Osteocyte (in vitro differentiated cells): ENCODE measurements around the gene ITGB5. TPM values are rescaled to one million over a fixed set of nuclear protein-coding genes. Genes with fewer than 3 reads are reported as not detected.

Experiments used
- DNase-seq: peaks from one replicate; pipeline ENCODE4 v3.0.0; 2021; ENCODE audit warnings: mixed read lengths; ENCODE audit not compliant: unreplicated experiment; ENCODE audit errors: extremely low spot score
- H3K27ac Mint-ChIP-seq: one replicate; pipeline ENCODE4 v1.8.0; 2021; ENCODE audit warnings: mild to moderate bottlenecking, mixed read lengths; ENCODE audit not compliant: unreplicated experiment
- H3K27me3 Mint-ChIP-seq: one replicate; pipeline ENCODE4 v1.8.0; 2021; ENCODE audit warnings: mixed read lengths; ENCODE audit not compliant: unreplicated experiment
- H3K36me3 Mint-ChIP-seq: one replicate; pipeline ENCODE4 v1.8.0; 2021; ENCODE audit warnings: mixed read lengths; ENCODE audit not compliant: unreplicated experiment
- H3K4me1 Mint-ChIP-seq: one replicate; pipeline ENCODE4 v1.8.0; 2021; ENCODE audit warnings: mixed read lengths; ENCODE audit not compliant: unreplicated experiment
- H3K4me3 Mint-ChIP-seq: one replicate; pipeline ENCODE4 v1.8.0; 2021; ENCODE audit warnings: mild to moderate bottlenecking, moderate library complexity, mixed read lengths; ENCODE audit not compliant: unreplicated experiment
- H3K9me3 Mint-ChIP-seq: one replicate; pipeline ENCODE4 v1.8.0; 2021; ENCODE audit warnings: mixed read lengths; ENCODE audit not compliant: unreplicated experiment
- total RNA-seq: library from RNA; stranded (reverse); gene quantifications from 2 replicates; pipeline ENCODE4 v1.2.1, GENCODE V29; 2021
- TF ChIP-seq, protein P1 (sequence below): fragments of 200-600 bp; sonication (generic); IDR thresholded peaks from 2 replicates; pipeline ENCODE4 v1.5.0; 2021; ENCODE audit warnings: antibody characterized with exemption, mild to moderate bottlenecking, moderate library complexity

The ITGB5 gene
- total RNA-seq, 1 donor from 2014 or later = 419 TPM

DNA sequence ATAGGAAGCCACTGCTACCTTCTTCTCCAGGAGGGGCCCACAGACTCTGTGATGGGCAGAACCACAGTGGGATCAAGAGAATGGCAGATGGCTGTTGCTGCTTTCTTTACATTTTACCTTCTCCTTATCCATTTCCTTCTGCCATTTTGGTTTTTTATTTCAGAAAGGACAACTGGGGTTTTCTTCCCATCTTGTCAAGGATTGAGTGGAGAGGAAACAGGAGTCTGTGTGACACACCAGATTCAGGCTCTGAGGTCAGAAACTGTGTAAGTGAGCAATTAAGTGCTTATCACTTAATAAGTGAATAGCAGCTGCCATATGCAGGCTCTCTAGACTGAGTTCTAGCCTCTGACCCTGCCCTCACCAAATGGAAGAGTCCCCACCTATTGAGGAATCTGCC lies 47.3 kb downstream of the ITGB5 start:
- Mint-ChIP-seq H3K27me3 (no peaks in the 10 kb centered on the region), H3K27ac (peak overlapping the region; percentile 39), H3K4me1 (peaks cover 65% of the 10 kb centered on the region), H3K36me3 (peaks cover 61% of the 10 kb centered on the region), H3K9me3 (no peaks in the 10 kb centered on the region), H3K4me3 (no peak overlapping the region)
- TF ChIP-seq, protein P1, sequence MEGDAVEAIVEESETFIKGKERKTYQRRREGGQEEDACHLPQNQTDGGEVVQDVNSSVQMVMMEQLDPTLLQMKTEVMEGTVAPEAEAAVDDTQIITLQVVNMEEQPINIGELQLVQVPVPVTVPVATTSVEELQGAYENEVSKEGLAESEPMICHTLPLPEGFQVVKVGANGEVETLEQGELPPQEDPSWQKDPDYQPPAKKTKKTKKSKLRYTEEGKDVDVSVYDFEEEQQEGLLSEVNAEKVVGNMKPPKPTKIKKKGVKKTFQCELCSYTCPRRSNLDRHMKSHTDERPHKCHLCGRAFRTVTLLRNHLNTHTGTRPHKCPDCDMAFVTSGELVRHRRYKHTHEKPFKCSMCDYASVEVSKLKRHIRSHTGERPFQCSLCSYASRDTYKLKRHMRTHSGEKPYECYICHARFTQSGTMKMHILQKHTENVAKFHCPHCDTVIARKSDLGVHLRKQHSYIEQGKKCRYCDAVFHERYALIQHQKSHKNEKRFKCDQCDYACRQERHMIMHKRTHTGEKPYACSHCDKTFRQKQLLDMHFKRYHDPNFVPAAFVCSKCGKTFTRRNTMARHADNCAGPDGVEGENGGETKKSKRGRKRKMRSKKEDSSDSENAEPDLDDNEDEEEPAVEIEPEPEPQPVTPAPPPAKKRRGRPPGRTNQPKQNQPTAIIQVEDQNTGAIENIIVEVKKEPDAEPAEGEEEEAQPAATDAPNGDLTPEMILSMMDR = no peak
- no peak for DNase-seq

DNA sequence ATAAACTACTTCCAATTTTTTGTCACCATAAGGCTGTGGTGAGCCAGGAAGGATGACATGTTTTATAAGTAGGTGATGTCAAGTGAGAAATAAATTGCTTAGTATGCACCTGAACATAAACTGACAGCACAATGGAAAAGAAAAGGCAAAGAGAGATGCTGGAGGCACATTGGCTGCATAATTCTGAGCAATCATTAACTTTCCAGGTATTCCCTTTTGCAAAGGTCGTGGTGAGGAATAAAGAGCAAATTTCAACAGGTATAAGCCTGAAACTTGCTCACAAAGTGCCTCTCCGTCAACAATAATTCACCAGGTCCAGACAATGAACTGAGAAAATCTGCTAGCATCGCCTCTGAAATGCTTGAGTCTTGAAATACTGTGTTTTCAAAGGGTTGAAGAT lies 48.2 kb downstream of the ITGB5 start:
- no peaks in the 10 kb centered on the region for H3K9me3 Mint-ChIP-seq
- peaks cover 66% of the 10 kb centered on the region for H3K4me1 Mint-ChIP-seq
- no peak overlapping the region for H3K27ac Mint-ChIP-seq
- H3K4me3 Mint-ChIP-seq = no peak overlapping the region
- DNase-seq = no peak
- TF ChIP-seq, protein P1 = no peak
- no peaks in the 10 kb centered on the region for H3K27me3 Mint-ChIP-seq
- H3K36me3 Mint-ChIP-seq = peaks cover 61% of the 10 kb centered on the region

DNA sequence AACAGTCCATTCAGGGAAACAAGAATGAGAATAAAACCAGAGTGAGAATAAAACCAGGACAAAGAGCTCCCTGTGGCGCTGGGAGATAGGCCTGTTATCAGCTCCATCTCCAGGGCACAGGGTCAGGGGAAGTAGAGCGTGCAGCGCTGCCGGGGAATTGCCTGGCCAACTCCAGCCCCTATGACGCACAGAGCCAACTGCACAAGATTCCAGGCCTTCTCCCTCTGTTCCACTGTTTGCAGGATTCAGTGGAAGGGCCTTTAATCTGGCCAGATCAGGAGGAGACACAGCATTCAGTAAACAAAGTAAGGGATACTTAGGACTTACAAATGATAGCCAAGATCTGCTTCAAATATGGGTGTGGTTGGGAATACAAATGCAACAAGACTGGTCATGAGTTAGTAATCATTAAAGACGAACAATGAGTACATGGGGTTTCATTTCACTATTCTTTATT lies 49.4 kb downstream of the ITGB5 start:
- Mint-ChIP-seq H3K4me3 (no peak overlapping the region), H3K27me3 (no peaks in the 10 kb centered on the region), H3K36me3 (peaks cover 56% of the 10 kb centered on the region), H3K9me3 (no peaks in the 10 kb centered on the region), H3K4me1 (peaks cover 78% of the 10 kb centered on the region), H3K27ac (peak overlapping the region; percentile 59)
- no peak for DNase-seq
- TF ChIP-seq, protein P1 = no peak

DNA sequence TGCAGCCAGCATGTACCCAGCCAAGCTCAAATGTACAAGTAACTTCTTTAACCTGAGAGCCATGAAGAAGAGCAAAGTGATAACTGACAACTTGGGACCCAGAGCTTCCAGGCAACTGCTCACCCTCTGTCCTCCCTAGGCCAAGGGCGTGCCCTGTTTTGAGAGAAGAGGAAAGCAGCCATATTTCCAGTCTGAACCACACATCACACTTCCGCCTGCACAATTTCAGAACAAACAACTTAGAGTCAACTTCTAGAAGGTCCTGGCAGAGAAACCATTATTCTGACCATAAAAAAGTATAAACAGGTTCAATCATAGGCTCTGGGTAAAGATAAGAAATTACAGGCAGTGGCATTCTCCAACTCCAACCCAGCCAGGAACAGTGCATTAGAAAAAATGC lies 50.1 kb downstream of the ITGB5 start:
- H3K4me1 Mint-ChIP-seq = peaks cover 82% of the 10 kb centered on the region
- peak overlapping the region; percentile 41 for H3K27ac Mint-ChIP-seq
- DNase-seq = no peak

DNA sequence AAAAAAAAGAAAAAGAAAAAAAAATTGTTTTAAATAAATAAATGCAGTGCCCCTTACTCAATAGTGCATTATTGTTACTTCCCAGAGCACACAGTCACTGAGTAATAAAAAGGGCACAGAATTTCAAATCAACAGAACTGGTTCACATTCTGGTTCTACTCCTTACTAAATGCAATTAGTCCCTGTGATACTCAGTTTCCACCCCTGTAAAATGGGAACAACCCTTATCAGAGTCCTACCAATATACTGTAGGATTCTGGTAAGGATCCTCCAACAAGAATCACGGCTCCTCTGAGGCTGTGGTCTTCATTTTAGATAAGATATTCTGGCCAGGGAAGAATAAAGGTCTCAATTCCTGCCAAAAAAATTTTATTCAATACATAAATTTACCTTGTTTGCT lies 50.7 kb downstream of the ITGB5 start:
- TF ChIP-seq, protein P1 = no peak
- H3K27me3 Mint-ChIP-seq = no peaks in the 10 kb centered on the region
- peaks cover 86% of the 10 kb centered on the region for H3K4me1 Mint-ChIP-seq
- DNase-seq = no peak
- no peaks in the 10 kb centered on the region for H3K9me3 Mint-ChIP-seq
- no peak overlapping the region for H3K4me3 Mint-ChIP-seq
- H3K27ac Mint-ChIP-seq = peak overlapping the region; percentile 93
- peaks cover 47% of the 10 kb centered on the region for H3K36me3 Mint-ChIP-seq

More for the DNA sequence above, 50.1 kb downstream of the ITGB5 start:
- peaks cover 49% of the 10 kb centered on the region for H3K36me3 Mint-ChIP-seq
- TF ChIP-seq, protein P1 = no peak
- no peaks in the 10 kb centered on the region for H3K9me3 Mint-ChIP-seq
- no peak overlapping the region for H3K4me3 Mint-ChIP-seq
- no peaks in the 10 kb centered on the region for H3K27me3 Mint-ChIP-seq
